HG02588 (cell line): ENCODE data around the gene RIMBP3B.
A peak's percentile ranks its signal among the peaks of the same experiment; 100 is the strongest.
"Not testable (repeated sequence)": the region's sequence is repeated elsewhere in the genome, so short reads cannot be mapped to it uniquely, and the experiment has no call there.

Experiments used
- ATAC-seq: cut with Tn5 transposase; IDR thresholded peaks from one replicate; pipeline ENCODE4 v1.9.1; 2021; ENCODE audit warnings: mild to moderate bottlenecking, moderate library complexity; ENCODE audit not compliant: unreplicated experiment

Gene RIMBP3B

GRCh38 chr22:21407792-21408191 lies 24.2 kb downstream of the RIMBP3B start:
- ATAC-seq, result not testable (repeated sequence)

GRCh38 chr22:21416375-21416774 lies 32.8 kb downstream of the RIMBP3B start:
- not testable (repeated sequence) for ATAC-seq

- peak; percentile 74 for ATAC-seq
Observed at GRCh38 chr22:21417227-21417746, 33.7 kb downstream of the RIMBP3B start, which contains the start of gene HIC2. Gene HIC2 (plus strand): TSS chr22:21417371. CDS start chr22:21442832, 25,461 bp downstream.

- ATAC-seq, result peak; percentile 17
Observed at GRCh38 chr22:21417853-21418252, 34.3 kb downstream of the RIMBP3B start.

- ATAC-seq, result not testable (repeated sequence)
Observed at GRCh38 chr22:21418974-21419638, 35.6 kb downstream of the RIMBP3B start.

- not testable (repeated sequence) for ATAC-seq
Observed at GRCh38 chr22:21420180-21420763, 36.7 kb downstream of the RIMBP3B start.

- not testable (repeated sequence) for ATAC-seq
Observed at GRCh38 chr22:21424084-21424709, 40.6 kb downstream of the RIMBP3B start.

GRCh38 chr22:21434378-21435233 lies 51.1 kb downstream of the RIMBP3B start:
- not testable (repeated sequence) for ATAC-seq

- not testable (repeated sequence) for ATAC-seq
Observed at GRCh38 chr22:21435998-21436810, 52.7 kb downstream of the RIMBP3B start.

GRCh38 chr22:21438013-21438412 lies 54.5 kb downstream of the RIMBP3B start:
- not testable (repeated sequence) for ATAC-seq
